Stimulated activated CD8-positive, alpha-beta memory T cell treated with anti-CD3 and anti-CD28 coated beads, Interleukin-4, amount 100 ng/mL, for 4 hours (primary cell): Measurements from ENCODE around the gene LGALS4.
"Not testable (repeated sequence)": the region's sequence is repeated elsewhere in the genome, so short reads cannot be mapped to it uniquely, and the experiment has no call there.

Experiments
- DNase-seq, 2 donors: peaks; one replicate each; pipeline ENCODE4 v3.0.0-alpha.2; 2020; ENCODE audit warnings: low read depth in 2 of 2, low spot score in 1 of 2

Gene LGALS4

GRCh38 chr19:38796154-38796553 lies 16.6 kb downstream of the LGALS4 start:
- no peak for DNase-seq

- DNase-seq: no peak
These were observed 17.2 kb downstream of the LGALS4 start for GRCh38 chr19:38795549-38795948.

- DNase-seq: no peak
These were observed 19.1 kb downstream of the LGALS4 start for GRCh38 chr19:38793671-38794070.

GRCh38 chr19:38793177-38793576 lies 19.6 kb downstream of the LGALS4 start:
- no peak for DNase-seq

GRCh38 chr19:38792250-38793111 lies 20.3 kb downstream of the LGALS4 start:
- no peak for DNase-seq

GRCh38 chr19:38791451-38792064 lies 21.2 kb downstream of the LGALS4 start:
- DNase-seq: not testable (repeated sequence)

- not testable (repeated sequence) for DNase-seq
These were observed 22.0 kb downstream of the LGALS4 start for GRCh38 chr19:38790507-38791403.

GRCh38 chr19:38788478-38789243 lies 24.1 kb downstream of the LGALS4 start, which contains the start of gene LGALS7B:
Gene LGALS7B (plus strand): TSS chr19:38789200. CDS start chr19:38789227, 27 bp downstream.
- DNase-seq: no peak

GRCh38 chr19:38786572-38787265 lies 26.0 kb downstream of the LGALS4 start:
- no peak for DNase-seq

GRCh38 chr19:38786061-38786460 lies 26.7 kb downstream of the LGALS4 start:
- DNase-seq: not testable (repeated sequence)

GRCh38 chr19:38785187-38785699 lies 27.5 kb downstream of the LGALS4 start:
- DNase-seq: no peak

GRCh38 chr19:38784224-38784623 lies 28.5 kb downstream of the LGALS4 start:
- no peak for DNase-seq

- not testable (repeated sequence) for DNase-seq
These were observed 30.5 kb downstream of the LGALS4 start for GRCh38 chr19:38782212-38782611.

GRCh38 chr19:38781058-38781457 lies 31.7 kb downstream of the LGALS4 start:
- DNase-seq: no peak

GRCh38 chr19:38780443-38780842 lies 32.3 kb downstream of the LGALS4 start:
- DNase-seq: no peak

GRCh38 chr19:38778733-38779132 lies 34.0 kb downstream of the LGALS4 start:
- no peak for DNase-seq

- no peak for DNase-seq
These were observed 38.4 kb downstream of the LGALS4 start for GRCh38 chr19:38774181-38774950.

GRCh38 chr19:38773469-38774177 lies 39.1 kb downstream of the LGALS4 start, which contains the start of gene LGALS7:
Gene LGALS7 (minus strand): TSS chr19:38773517. CDS start chr19:38773492, 25 bp downstream.
- DNase-seq: no peak
